CD4-positive, alpha-beta T cell (primary cell): Measurements from ENCODE around the gene GCNT2. TPM values are rescaled to one million over a fixed set of nuclear protein-coding genes. Genes with fewer than 3 reads are reported as not detected.

Experiments
- ATAC-seq: fragments of 200-7000 bp; cut with Tn5 transposase; one replicate; pipeline ENCODE4 v1.10.0; 2022; ENCODE audit warnings: mild to moderate bottlenecking; ENCODE audit not compliant: poor library complexity
- CTCF ChIA-PET: fragments of 350-600 bp; sonication (Branson Sonifier 250); formaldehyde crosslinking; loops from one replicate; lab custom pipeline; 2021; ENCODE audit warnings: antibody characterized with exemption, inconsistent platforms; lab: Charles Lee
- POLR2A ChIA-PET: fragments of 350-600 bp; sonication (Branson Sonifier 250); formaldehyde crosslinking; loops from one replicate; lab custom pipeline; 2021; ENCODE audit warnings: antibody characterized with exemption, inconsistent platforms; lab: Charles Lee
- DNase-seq, 14 experiments: peaks; one replicate each; pipeline ENCODE4 v3.0.0-alpha.2; 2013 to 2020; ENCODE audit warnings: mixed read lengths in 2 of 14
- H3K27ac ChIP-seq, 2 donors: one replicate each; pipeline versions ENCODE4 v1.5.1 to v1.7.0; 2013; ENCODE audit warnings: low read length in 2 of 2, low read depth in 1 of 2, mild to moderate bottlenecking in 1 of 2
- H3K27me3 ChIP-seq, 2 experiments: 1 replicate in 1 of 2; 2 replicates in 1 of 2; pipeline versions ENCODE4 v1.6.1 to v1.7.0; 2013; ENCODE audit warnings: low read length in 2 of 2, control low read depth in 1 of 2, mild to moderate bottlenecking in 1 of 2, moderate library complexity in 1 of 2; ENCODE audit not compliant: insufficient read depth in 2 of 2, control insufficient read depth in 1 of 2
- H3K36me3 ChIP-seq: one replicate; pipeline ENCODE4 v1.6.1; 2013; ENCODE audit warnings: low read length, control low read depth; ENCODE audit not compliant: insufficient read depth
- H3K4me1 ChIP-seq: one replicate; pipeline ENCODE4 v1.6.1; 2013; ENCODE audit warnings: low read length, control low read depth; ENCODE audit not compliant: insufficient read depth
- H3K4me3 ChIP-seq: one replicate; pipeline ENCODE4 v1.5.1; 2013; ENCODE audit warnings: mild to moderate bottlenecking, low read length, moderate library complexity
- H3K9me3 ChIP-seq, 2 experiments: 1 replicate in 1 of 2; 2 replicates in 1 of 2; pipeline versions ENCODE4 v1.6.1 to v1.7.0; 2013; ENCODE audit warnings: low read length in 2 of 2, mild to moderate bottlenecking in 2 of 2, control low read depth in 1 of 2, moderate library complexity in 1 of 2; ENCODE audit not compliant: control insufficient read depth in 1 of 2, insufficient read depth in 1 of 2
- H3K27ac Mint-ChIP-seq: one replicate; pipeline ENCODE4 v1.8.0; 2020; ENCODE audit warnings: mixed read lengths
- H3K27me3 Mint-ChIP-seq: one replicate; pipeline ENCODE4 v1.8.0; 2021; ENCODE audit warnings: mixed read lengths
- H3K36me3 Mint-ChIP-seq: one replicate; pipeline ENCODE4 v1.8.0; 2021; ENCODE audit warnings: low read depth, mixed read lengths
- H3K4me1 Mint-ChIP-seq: one replicate; pipeline ENCODE4 v1.8.0; 2021; ENCODE audit warnings: low read depth, mixed read lengths
- H3K4me3 Mint-ChIP-seq: one replicate; pipeline ENCODE4 v1.8.0; 2020; ENCODE audit warnings: mild to moderate bottlenecking, mixed read lengths
- H3K9me3 Mint-ChIP-seq: one replicate; pipeline ENCODE4 v1.8.0; 2020; ENCODE audit warnings: mixed read lengths
- CTCF ChIP-seq: fragments of 200-600 bp; IDR thresholded peaks from one replicate; pipeline ENCODE4 v1.8.0; 2022; ENCODE audit warnings: antibody characterized with exemption, mild to moderate bottlenecking
- intact Hi-C, 2 experiments: fragments of 100-400 bp; cut with DNase I in 1 of 2; cut with micrococcal nuclease in 1 of 2; formaldehyde crosslinking; loops; one replicate each; pipeline versions ENCODE4 v1.15.1 to v1.9.0; 2023 to 2025; cut with DNase I, micrococcal nuclease
- total RNA-seq, 174 experiments: library from RNA in 2 of 174; stranded (reverse) in 2 of 174; gene quantifications; one replicate each; pipeline ENCODE4 v1.2.3 and lab custom pipeline; 2021 to 2026

Gene GCNT2
- total RNA-seq, 2 experiments from 2014 or later: 1.5 to 1.8 TPM

DNA sequence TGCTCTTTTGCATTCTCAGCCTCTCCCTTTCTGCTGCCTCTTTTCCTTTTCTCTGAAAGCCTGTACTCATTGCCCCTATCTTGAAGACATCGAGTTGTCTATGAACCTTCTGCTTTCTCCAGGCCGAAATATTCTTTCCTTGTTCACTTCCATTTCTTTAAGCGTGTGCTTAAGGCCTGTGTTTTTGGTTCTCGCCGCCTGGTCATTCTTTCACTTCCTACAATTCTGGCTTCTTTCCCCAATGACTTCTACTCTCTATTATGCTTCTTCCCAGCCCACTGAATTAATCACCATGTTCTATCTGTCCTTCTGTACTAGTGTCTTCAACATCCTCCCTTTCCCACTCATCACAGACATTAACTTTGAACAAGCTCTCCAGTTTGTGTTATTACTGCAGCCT, 103.7 kb downstream of the GCNT2 start:
- POLR2A ChIA-PET: no interaction called here
- Mint-ChIP-seq H3K4me3 (no peak overlapping the region), H3K27ac (no peak overlapping the region), H3K27me3 (no peaks in the 10 kb centered on the region), H3K9me3 (no peaks in the 10 kb centered on the region), H3K36me3 (peaks cover 56% of the 10 kb centered on the region), H3K4me1 (no peaks in the 10 kb centered on the region)
- no peak for TF ChIP-seq CTCF
- Histone ChIP-seq H3K27me3 (no peaks in the 10 kb centered on the region), H3K9me3 (peaks cover 0 to 3% of the 10 kb centered on the region in 2 experiments), H3K4me3 (no peak overlapping the region), H3K4me1 (no peaks in the 10 kb centered on the region), H3K36me3 (no peaks in the 10 kb centered on the region), H3K27ac (no peak overlapping the region)
- CTCF ChIA-PET: interaction anchor here (1.4 kb wide), 1 partner anchor 9 kb away, joined by 3 read pairs; no protein-coding TSS in a partner anchor
- ATAC-seq (no peak), DNase-seq (no peak)
- intact Hi-C loops: no loop called here

DNA sequence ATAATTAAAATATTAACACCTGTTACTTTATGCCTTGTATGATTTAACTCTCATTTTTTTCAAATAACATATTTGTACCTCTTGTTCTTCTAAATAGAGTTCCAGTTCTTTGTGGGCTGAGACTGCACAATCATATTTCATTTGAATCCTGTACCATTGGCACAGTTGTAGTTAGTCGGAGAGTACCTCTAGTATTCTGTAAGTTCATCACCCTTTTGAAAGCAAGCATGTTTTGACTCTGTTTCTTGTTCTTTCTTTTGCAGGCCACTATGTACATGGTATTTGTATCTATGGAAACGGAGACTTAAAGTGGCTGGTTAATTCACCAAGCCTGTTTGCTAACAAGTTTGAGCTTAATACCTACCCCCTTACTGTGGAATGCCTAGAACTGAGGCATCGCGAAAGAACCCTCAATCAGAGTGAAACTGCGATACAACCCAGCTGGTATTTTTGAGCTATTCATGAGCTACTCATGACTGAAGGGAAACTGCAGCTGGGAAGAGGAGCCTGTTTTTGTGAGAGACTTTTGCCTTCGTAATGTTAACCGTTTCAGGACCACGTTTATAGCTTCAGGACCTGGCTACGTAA, 105.1 kb downstream of the GCNT2 start:
- H3K36me3 ChIP-seq: no peaks in the 10 kb centered on the region
- H3K27ac Mint-ChIP-seq: no peak overlapping the region

GRCh38 chr6:10627800-10628199, 106.6 kb downstream of the GCNT2 start:
- no peak overlapping the region for H3K4me3 ChIP-seq
- Mint-ChIP-seq H3K27ac (no peak overlapping the region), H3K4me1 (no peaks in the 10 kb centered on the region), H3K36me3 (peaks cover 37% of the 10 kb centered on the region), H3K9me3 (no peaks in the 10 kb centered on the region), H3K27me3 (no peaks in the 10 kb centered on the region), H3K4me3 (no peak overlapping the region)
- H3K27me3 ChIP-seq: no peaks in the 10 kb centered on the region
- H3K27ac ChIP-seq: no peak overlapping the region
- no peaks in the 10 kb centered on the region for H3K4me1 ChIP-seq
- TF ChIP-seq CTCF: no peak
- H3K9me3 ChIP-seq: no peaks in the 10 kb centered on the region
- intact Hi-C loops: no loop called here
- DNase-seq: no peak
- ChIA-PET POLR2A (no interaction called here), CTCF (no interaction called here)
- ATAC-seq: no peak
- no peaks in the 10 kb centered on the region for H3K36me3 ChIP-seq

More for the DNA sequence above, 105.1 kb downstream of the GCNT2 start:
- H3K4me3 ChIP-seq: no peak overlapping the region
- POLR2A ChIA-PET: no interaction called here
- Mint-ChIP-seq H3K4me3 (no peak overlapping the region), H3K27me3 (no peaks in the 10 kb centered on the region), H3K9me3 (no peaks in the 10 kb centered on the region), H3K4me1 (no peaks in the 10 kb centered on the region), H3K36me3 (peaks cover 53% of the 10 kb centered on the region)
- H3K27ac ChIP-seq: no peak overlapping the region
- intact Hi-C loops: no loop called here
- peaks cover 0 to 3% of the 10 kb centered on the region in 2 experiments for H3K9me3 ChIP-seq
- no peak for DNase-seq
- ATAC-seq: no peak
- CTCF ChIA-PET: no interaction called here
- H3K27me3 ChIP-seq: no peaks in the 10 kb centered on the region
- H3K4me1 ChIP-seq: no peaks in the 10 kb centered on the region
- no peak for TF ChIP-seq CTCF
